HFFc6 (cell line): ENCODE measurements around the gene MED15. TPM values are rescaled to one million over a fixed set of nuclear protein-coding genes. Genes with fewer than 3 reads are reported as not detected.

Source experiments
- DNase-seq: peaks from one replicate; pipeline ENCODE4 v3.0.0-alpha.2; 2018
- H3K27ac Mint-ChIP-seq: 2 replicates; pipeline ENCODE4 v1.8.0; 2020; ENCODE audit warnings: mild to moderate bottlenecking, mixed read lengths
- H3K27me3 Mint-ChIP-seq: 2 replicates; pipeline ENCODE4 v1.8.0; 2021; ENCODE audit warnings: mild to moderate bottlenecking, moderate library complexity, mixed read lengths; ENCODE audit not compliant: insufficient read depth
- H3K36me3 Mint-ChIP-seq: 2 replicates; pipeline ENCODE4 v1.8.0; 2021; ENCODE audit warnings: low read depth, mixed read lengths
- H3K4me1 Mint-ChIP-seq: 2 replicates; pipeline ENCODE4 v1.8.0; 2020; ENCODE audit warnings: low read depth, mixed read lengths
- H3K4me3 Mint-ChIP-seq: 2 replicates; pipeline ENCODE4 v1.8.0; 2020; ENCODE audit warnings: mild to moderate bottlenecking, moderate library complexity, mixed read lengths
- H3K9me3 Mint-ChIP-seq: 2 replicates; pipeline ENCODE4 v1.8.0; 2020; ENCODE audit warnings: mild to moderate bottlenecking, mixed read lengths
- total RNA-seq, 6 experiments: library from RNA; stranded (reverse); fragmentation: NEBNext Ultra II Directional; extraction: Animal tissue kit (Norgen Biotek cat#: 25700); gene quantifications; 2 replicates in 1 of 6; 3 replicates in 5 of 6; pipeline ENCODE4 v1.2.3, GENCODE V29; 2021
- TF ChIP-seq, protein P1 (sequence below): fragments of 200-600 bp; sonication (generic); IDR thresholded peaks from 2 replicates; pipeline ENCODE4 v1.5.0; 2021; ENCODE audit warnings: antibody characterized with exemption, mild to moderate bottlenecking

Gene MED15
- total RNA-seq, 6 experiments from 2014 or later, result 128 to 148 (median 136) TPM

DNA sequence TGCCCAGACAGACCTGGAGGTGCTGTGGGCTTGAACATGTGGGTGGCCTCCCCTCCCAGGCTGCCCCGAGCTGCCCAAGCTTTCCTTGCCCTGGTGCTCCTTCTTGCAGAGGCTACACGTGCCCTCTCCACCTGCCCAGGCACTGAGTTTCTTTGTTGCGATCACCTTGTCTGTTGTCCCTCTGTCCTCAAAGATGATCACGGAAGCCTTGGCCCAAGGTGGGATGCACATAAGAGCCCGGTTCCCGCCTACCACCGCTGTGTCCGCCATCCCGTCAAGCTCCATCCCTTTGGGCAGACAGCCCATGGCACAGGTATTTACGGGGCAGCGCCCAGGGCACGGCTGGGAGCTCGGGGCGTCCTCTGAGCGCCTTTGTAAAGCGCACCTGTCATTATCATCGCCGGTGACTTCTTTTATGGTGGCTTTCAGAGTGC, 67.5 kb downstream of the MED15 start:
- Mint-ChIP-seq H3K27me3 (peaks cover 2% of the 10 kb centered on the region; the same call in 1 of the 2 replicates), H3K9me3 (no peaks in the 10 kb centered on the region), H3K4me3 (no peak overlapping the region), H3K27ac (no peak overlapping the region; the same call in 1 of the 2 replicates), H3K36me3 (peaks cover 28% of the 10 kb centered on the region), H3K4me1 (peaks cover 31% of the 10 kb centered on the region)
- DNase-seq, result no peak
- TF ChIP-seq, protein P1, sequence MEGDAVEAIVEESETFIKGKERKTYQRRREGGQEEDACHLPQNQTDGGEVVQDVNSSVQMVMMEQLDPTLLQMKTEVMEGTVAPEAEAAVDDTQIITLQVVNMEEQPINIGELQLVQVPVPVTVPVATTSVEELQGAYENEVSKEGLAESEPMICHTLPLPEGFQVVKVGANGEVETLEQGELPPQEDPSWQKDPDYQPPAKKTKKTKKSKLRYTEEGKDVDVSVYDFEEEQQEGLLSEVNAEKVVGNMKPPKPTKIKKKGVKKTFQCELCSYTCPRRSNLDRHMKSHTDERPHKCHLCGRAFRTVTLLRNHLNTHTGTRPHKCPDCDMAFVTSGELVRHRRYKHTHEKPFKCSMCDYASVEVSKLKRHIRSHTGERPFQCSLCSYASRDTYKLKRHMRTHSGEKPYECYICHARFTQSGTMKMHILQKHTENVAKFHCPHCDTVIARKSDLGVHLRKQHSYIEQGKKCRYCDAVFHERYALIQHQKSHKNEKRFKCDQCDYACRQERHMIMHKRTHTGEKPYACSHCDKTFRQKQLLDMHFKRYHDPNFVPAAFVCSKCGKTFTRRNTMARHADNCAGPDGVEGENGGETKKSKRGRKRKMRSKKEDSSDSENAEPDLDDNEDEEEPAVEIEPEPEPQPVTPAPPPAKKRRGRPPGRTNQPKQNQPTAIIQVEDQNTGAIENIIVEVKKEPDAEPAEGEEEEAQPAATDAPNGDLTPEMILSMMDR, result no peak

DNA sequence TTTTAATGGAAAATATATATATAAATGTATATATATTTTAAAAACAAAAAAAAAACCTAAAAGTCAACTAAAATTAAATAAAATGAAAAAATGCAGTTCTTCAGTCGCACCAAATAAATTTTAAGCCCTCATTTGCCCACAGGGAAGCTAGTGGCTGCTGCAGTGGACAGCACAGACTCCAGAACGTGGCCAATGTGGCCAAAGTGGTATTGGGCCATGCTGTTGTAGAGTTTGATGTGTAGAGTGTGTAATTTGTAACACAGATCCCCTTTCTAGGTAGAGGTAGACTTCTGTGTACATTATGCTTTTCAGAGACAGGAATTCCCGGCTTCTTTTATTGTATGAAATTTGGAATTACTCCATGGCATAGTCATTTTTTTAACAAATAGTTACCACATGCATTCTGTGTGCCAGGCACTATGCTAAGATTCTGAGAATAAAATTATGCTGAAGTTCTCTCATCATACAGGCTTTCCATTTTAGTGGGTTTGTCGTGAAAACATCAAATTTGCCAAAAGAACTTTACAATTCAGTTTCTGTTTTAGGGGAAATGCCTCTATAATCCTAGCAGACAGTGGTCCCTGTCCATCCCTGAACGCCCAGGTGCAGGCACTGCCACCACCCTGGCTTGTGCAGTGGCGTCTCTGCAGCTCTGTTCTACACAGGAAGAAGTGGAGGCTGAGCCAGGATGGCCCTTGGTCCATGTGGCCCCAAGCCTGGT, 68.5 kb downstream of the MED15 start:
- no peaks in the 10 kb centered on the region for H3K9me3 Mint-ChIP-seq
- peaks cover 5% of the 10 kb centered on the region for H3K27me3 Mint-ChIP-seq
- no peak overlapping the region for H3K4me3 Mint-ChIP-seq
- TF ChIP-seq, protein P1, result no peak
- H3K36me3 Mint-ChIP-seq, result peaks cover 32% of the 10 kb centered on the region
- H3K4me1 Mint-ChIP-seq, result peaks cover 22% of the 10 kb centered on the region
- no peak for DNase-seq
- H3K27ac Mint-ChIP-seq, result no peak overlapping the region

- DNase-seq, result no peak
- Mint-ChIP-seq H3K4me3 (no peak overlapping the region), H3K36me3 (peaks cover 32% of the 10 kb centered on the region), H3K27me3 (peaks cover 5% of the 10 kb centered on the region), H3K27ac (no peak overlapping the region), H3K9me3 (no peaks in the 10 kb centered on the region), H3K4me1 (peaks cover 16% of the 10 kb centered on the region)
- TF ChIP-seq, protein P1, result no peak
These were observed 69.0 kb downstream of the MED15 start for GRCh38 chr22:20576445-20576816.

GRCh38 chr22:20577045-20577444, 69.6 kb downstream of the MED15 start:
- H3K27ac Mint-ChIP-seq, result peak overlapping the region; percentile 38; the same call in 1 of the 2 replicates
- H3K27me3 Mint-ChIP-seq, result peaks cover 5% of the 10 kb centered on the region
- H3K4me1 Mint-ChIP-seq, result peaks cover 10% of the 10 kb centered on the region
- peaks cover 32% of the 10 kb centered on the region for H3K36me3 Mint-ChIP-seq
- TF ChIP-seq, protein P1, result no peak
- H3K4me3 Mint-ChIP-seq, result no peak overlapping the region
- H3K9me3 Mint-ChIP-seq, result no peaks in the 10 kb centered on the region
- DNase-seq, result no peak

DNA sequence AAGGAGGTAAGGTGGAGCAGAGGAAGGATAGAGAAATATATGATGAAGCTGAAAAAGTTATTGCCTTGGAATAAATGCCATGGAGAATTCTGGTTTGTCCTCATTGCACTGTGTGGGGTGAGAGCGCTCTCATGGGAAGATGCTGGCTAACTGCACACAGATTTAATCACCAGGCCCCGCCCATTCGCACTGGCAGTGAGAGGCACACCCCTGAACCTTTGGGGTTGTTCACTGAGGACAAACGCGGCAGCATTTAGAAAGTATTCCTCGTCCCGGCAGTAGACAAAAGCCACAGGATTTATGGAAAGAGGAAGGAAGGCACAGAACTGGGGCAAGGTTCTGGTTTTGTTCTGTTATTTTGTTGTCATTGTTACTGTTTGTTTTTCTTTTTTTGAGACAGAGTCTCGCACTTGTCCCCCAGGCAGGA, 70.2 kb downstream of the MED15 start:
- peak overlapping the region; percentile 17; the same call in 1 of the 2 replicates for H3K27ac Mint-ChIP-seq
- H3K36me3 Mint-ChIP-seq, result peaks cover 32% of the 10 kb centered on the region
- H3K4me3 Mint-ChIP-seq, result no peak overlapping the region
- peaks cover 5% of the 10 kb centered on the region for H3K27me3 Mint-ChIP-seq
- DNase-seq, result no peak
- TF ChIP-seq, protein P1, result no peak
- no peaks in the 10 kb centered on the region for H3K9me3 Mint-ChIP-seq
- peaks cover 9% of the 10 kb centered on the region; the same call in 1 of the 2 replicates for H3K4me1 Mint-ChIP-seq
